Measurements from ENCODE around the gene NPAS1. TPM values are rescaled to one million over a fixed set of nuclear protein-coding genes. Genes with fewer than 3 reads are reported as not detected.

The NPAS1 gene
- total and polyA plus RNA-seq, 2 of the 13 experiments (the other 11 are each of a cell fraction or from before 2014, with no cell fraction given) = 0.35 to 2.9 TPM

GRCh38 chr19:47094557-47095475, 75.2 kb downstream of the NPAS1 start (continued):
- 0 out of 2 replicates have a peak, but pooled peaks have one; percentile 62 for TF ChIP-seq ZNF280D (CRISPR knock-in tag; IDR thresholded peaks at IDR 0.05)
- TF ChIP-seq HOXA9 (CRISPR knock-in tag; IDR thresholded peaks at IDR 0.05; ENCODE audit: borderline replicate concordance) = no peak
- no peak for TF ChIP-seq ATF5 (CRISPR knock-in tag; IDR thresholded peaks at IDR 0.05; ENCODE audit: low read depth)
- peak; percentile 76 for TF ChIP-seq CCAR2 (optimal IDR thresholded peaks at IDR 0.05; ENCODE audit: low read depth, low read length)
- TF ChIP-seq KDM2A (CRISPR knock-in tag; IDR thresholded peaks at IDR 0.05; ENCODE audit: borderline replicate concordance, low read depth) = peak; percentile 17; the same call in 1 of the 2 replicates
- TF ChIP-seq KDM3A (CRISPR knock-in tag; IDR thresholded peaks at IDR 0.05; ENCODE audit: low read depth) = 0 out of 2 replicates have a peak, but pooled peaks have one; percentile 26
- 0 out of 2 replicates have a peak, but pooled peaks have one; percentile 60 for TF ChIP-seq ZBTB39 (CRISPR knock-in tag; IDR thresholded peaks at IDR 0.05)
- TF ChIP-seq CBX1 (IDR thresholded peaks at IDR 0.05; ENCODE audit: low read depth) = no peak
- TF ChIP-seq TARDBP (CRISPR knock-in tag; IDR thresholded peaks at IDR 0.05) = peak; percentile 60; the same call in 1 of the 2 replicates
- no peak for TF ChIP-seq RBM22 (optimal IDR thresholded peaks at IDR 0.05; ENCODE audit: low read length)
- TF ChIP-seq REPIN1 (CRISPR knock-in tag; IDR thresholded peaks at IDR 0.05; ENCODE audit: borderline replicate concordance, low read depth) = 0 out of 2 replicates have a peak, but pooled peaks have one; percentile 60
- TF ChIP-seq NR2F2 (IDR thresholded peaks at IDR 0.05; ENCODE audit: borderline replicate concordance, low read depth) = peak; percentile 80
- no peak for TF ChIP-seq ZNF790 (CRISPR knock-in tag; IDR thresholded peaks at IDR 0.05; ENCODE audit: borderline replicate concordance)
- TF ChIP-seq CREBL2 (CRISPR knock-in tag; IDR thresholded peaks at IDR 0.05; ENCODE audit: borderline replicate concordance) = no peak
- peak; percentile 84 for TF ChIP-seq RXRA (CRISPR knock-in tag; IDR thresholded peaks at IDR 0.05)
- no peak for TF ChIP-seq ZNF337 (CRISPR knock-in tag; IDR thresholded peaks at IDR 0.05; ENCODE audit: borderline replicate concordance, low read depth)
- TF ChIP-seq U2AF1 (optimal IDR thresholded peaks at IDR 0.05; ENCODE audit: low read depth, low read length) = no peak
- no peak for TF ChIP-seq SNAPC5 (CRISPR knock-in tag; IDR thresholded peaks at IDR 0.05; ENCODE audit: borderline replicate concordance)
- no peak for TF ChIP-seq ZNF263 (CRISPR knock-in tag; IDR thresholded peaks at IDR 0.05)
- no peak for TF ChIP-seq ZNF775 (CRISPR knock-in tag; IDR thresholded peaks at IDR 0.05; ENCODE audit: borderline replicate concordance)
